Esophagus (tissue), 2 donors: ENCODE data around the gene TUBD1. TPM values are rescaled to one million over a fixed set of nuclear protein-coding genes. Genes with fewer than 3 reads are reported as not detected.
A peak's percentile ranks its signal among the peaks of the same experiment; 100 is the strongest.
"Not testable (repeated sequence)": the region's sequence is repeated elsewhere in the genome, so short reads cannot be mapped to it uniquely, and the experiment has no call there.

Source experiments
- H3K27ac ChIP-seq, 2 donors: one replicate each; pipeline ENCODE4 v1.5.1; 2013; ENCODE audit warnings: low read depth in 2 of 2, mild to moderate bottlenecking in 2 of 2, inconsistent platforms in 1 of 2, low read length in 1 of 2, moderate library complexity in 1 of 2
- H3K27me3 ChIP-seq, 2 donors: one replicate each; pipeline ENCODE4 v1.6.1; 2013; ENCODE audit warnings: low read length in 2 of 2, control low read depth in 1 of 2, mild to moderate bottlenecking in 1 of 2; ENCODE audit not compliant: insufficient read depth in 2 of 2, control insufficient read depth in 1 of 2
- H3K36me3 ChIP-seq, 2 donors: one replicate each; pipeline ENCODE4 v1.6.1; 2013; ENCODE audit warnings: low read length in 1 of 2; ENCODE audit not compliant: control insufficient read depth in 2 of 2, insufficient read depth in 2 of 2
- H3K4me1 ChIP-seq, 2 donors: one replicate each; pipeline ENCODE4 v1.6.1; 2013; ENCODE audit warnings: low read length in 1 of 2; ENCODE audit not compliant: control insufficient read depth in 2 of 2, insufficient read depth in 2 of 2
- H3K4me3 ChIP-seq, 2 donors: one replicate each; pipeline ENCODE4 v1.5.1; 2013; ENCODE audit warnings: low read length in 2 of 2, mild to moderate bottlenecking in 2 of 2, low read depth in 1 of 2, moderate library complexity in 1 of 2
- H3K9me3 ChIP-seq, 2 donors: one replicate each; pipeline ENCODE4 v1.6.1; 2013; ENCODE audit warnings: mild to moderate bottlenecking in 2 of 2, low read depth in 1 of 2, low read length in 1 of 2, moderate library complexity in 1 of 2; ENCODE audit not compliant: control insufficient read depth in 2 of 2, insufficient read depth in 1 of 2
- WGBS, 2 donors: extraction: QIAGEN DNeasy Blood & Tissue Kit; methylation state at CpG; one replicate each; pipeline ENCODE4 v1.1.7; 2013; 5-methylcytosine and 5-hydroxymethylcytosine counted together
- polyA plus RNA-seq, 2 donors: library from polyadenylated mRNA; stranded (reverse); fragments of 200-250 nt; gene quantifications; one replicate each; pipeline ENCODE4 v1.2.3, GENCODE V29; 2013
- donor health status: healthy with polysubstance abuse.
- donor health status: Bipolar disorder and iron deficiency.

The TUBD1 gene
- polyA plus RNA-seq, 2 donors, result 7.1 to 8.4 TPM

- Histone ChIP-seq H3K4me3 (no peak overlapping the region), H3K4me1 (no peaks in the 10 kb centered on the region), H3K9me3 (no peaks in the 10 kb centered on the region), H3K27me3 (no peaks in the 10 kb centered on the region), H3K27ac (peak overlapping the region; percentile 40 to 54), H3K36me3 (peaks cover 4 to 7% of the 10 kb centered on the region in 2 donors)
- WGBS, 2 donors, result 73 to 76% methylated on average over 3 of the region's 3 CpGs
These were observed 14.1 kb downstream of the TUBD1 start for GRCh38 chr17:59878624-59879023.

GRCh38 chr17:59877965-59878364 is 14.8 kb downstream of the TUBD1 start:
- H3K4me3 ChIP-seq, result no peak overlapping the region
- no peaks in the 10 kb centered on the region for H3K27me3 ChIP-seq
- 88 to 93% methylated on average over 5 of the region's 5 CpGs for WGBS, 2 donors
- H3K9me3 ChIP-seq, result no peaks in the 10 kb centered on the region
- H3K4me1 ChIP-seq, result no peaks in the 10 kb centered on the region
- peaks cover 3 to 6% of the 10 kb centered on the region in 2 donors for H3K36me3 ChIP-seq
- peak overlapping the region in 1 of 2 donors; percentile 15 for H3K27ac ChIP-seq

GRCh38 chr17:59876107-59876506 is 16.6 kb downstream of the TUBD1 start:
- no peak overlapping the region for H3K4me3 ChIP-seq
- H3K36me3 ChIP-seq, result peaks cover 3 to 9% of the 10 kb centered on the region in 2 donors
- WGBS, 2 donors, result 83 to 89% methylated on average over 3 of the region's 3 CpGs
- no peak overlapping the region for H3K27ac ChIP-seq
- H3K9me3 ChIP-seq, result no peaks in the 10 kb centered on the region
- no peaks in the 10 kb centered on the region for H3K27me3 ChIP-seq
- no peaks in the 10 kb centered on the region for H3K4me1 ChIP-seq

GRCh38 chr17:59874376-59874775 is 18.4 kb downstream of the TUBD1 start:
- Histone ChIP-seq H3K4me1 (no peaks in the 10 kb centered on the region), H3K27me3 (no peaks in the 10 kb centered on the region), H3K9me3 (no peaks in the 10 kb centered on the region), H3K36me3 (peaks cover 3 to 9% of the 10 kb centered on the region in 2 donors), H3K4me3 (no peak overlapping the region), H3K27ac (no peak overlapping the region)
- WGBS, 2 donors, result 91 to 92% methylated on average over 2 of the region's 2 CpGs

- not testable (repeated sequence) for H3K4me1 ChIP-seq, H3K9me3 ChIP-seq, H3K36me3 ChIP-seq, H3K27me3 ChIP-seq, H3K27ac ChIP-seq, H3K4me3 ChIP-seq
- 97 to 100% methylated on average over 8 of the region's 8 CpGs for WGBS, 2 donors
These were observed 19.3 kb downstream of the TUBD1 start for GRCh38 chr17:59873414-59873813.

GRCh38 chr17:59872351-59872750 is 20.4 kb downstream of the TUBD1 start:
- Histone ChIP-seq H3K4me3 (no peak overlapping the region), H3K27ac (no peak overlapping the region), H3K27me3 (no peaks in the 10 kb centered on the region), H3K4me1 (no peaks in the 10 kb centered on the region), H3K36me3 (peaks cover 3 to 9% of the 10 kb centered on the region in 2 donors), H3K9me3 (no peaks in the 10 kb centered on the region)

GRCh38 chr17:59870482-59870881 is 22.3 kb downstream of the TUBD1 start:
- H3K27ac ChIP-seq, result no peak overlapping the region
- H3K9me3 ChIP-seq, result no peaks in the 10 kb centered on the region
- H3K4me1 ChIP-seq, result no peaks in the 10 kb centered on the region
- H3K36me3 ChIP-seq, result peaks cover 0 to 6% of the 10 kb centered on the region in 2 donors
- no peaks in the 10 kb centered on the region for H3K27me3 ChIP-seq
- 85 to 91% methylated on average over 8 of the region's 8 CpGs for WGBS, 2 donors
- H3K4me3 ChIP-seq, result no peak overlapping the region

- H3K36me3 ChIP-seq, result peaks cover 0 to 3% of the 10 kb centered on the region in 2 donors
- no peaks in the 10 kb centered on the region for H3K27me3 ChIP-seq
- 22 to 39% methylated on average over 1 of the region's 1 CpG for WGBS, 2 donors
- H3K9me3 ChIP-seq, result no peaks in the 10 kb centered on the region
- peak overlapping the region; percentile 4 to 41 for H3K27ac ChIP-seq
- no peaks in the 10 kb centered on the region for H3K4me1 ChIP-seq
- H3K4me3 ChIP-seq, result no peak overlapping the region
These were observed 22.9 kb downstream of the TUBD1 start for GRCh38 chr17:59869941-59870218.

GRCh38 chr17:59863616-59864015 is 29.1 kb downstream of the TUBD1 start:
- Histone ChIP-seq H3K9me3 (no peaks in the 10 kb centered on the region), H3K36me3 (peaks cover 0 to 4% of the 10 kb centered on the region in 2 donors), H3K4me1 (no peaks in the 10 kb centered on the region), H3K4me3 (no peak overlapping the region), H3K27me3 (no peaks in the 10 kb centered on the region), H3K27ac (no peak overlapping the region)
- 74 to 82% methylated on average over 3 of the region's 3 CpGs for WGBS, 2 donors

- no peaks in the 10 kb centered on the region for H3K4me1 ChIP-seq
- WGBS, 2 donors, result 77 to 78% methylated on average over 2 of the region's 2 CpGs
- H3K27me3 ChIP-seq, result no peaks in the 10 kb centered on the region
- H3K9me3 ChIP-seq, result no peaks in the 10 kb centered on the region
- peaks cover 0 to 4% of the 10 kb centered on the region in 2 donors for H3K36me3 ChIP-seq
- H3K27ac ChIP-seq, result no peak overlapping the region
- H3K4me3 ChIP-seq, result no peak overlapping the region
These were observed 33.2 kb downstream of the TUBD1 start for GRCh38 chr17:59859444-59860025.
